Medulla oblongata (tissue), 1 donor: ENCODE data around the gene EPYC.
A peak's percentile ranks its signal among the peaks of the same experiment; 100 is the strongest.

Source experiments
- DNase-seq: peaks from one replicate; pipeline ENCODE4 v3.0.0-alpha.2; 2015; ENCODE audit errors: extremely low spot score

Gene EPYC

GRCh38 chr12:90958347-90958746 is 46.4 kb downstream of the EPYC start:
- no peak for DNase-seq

DNA sequence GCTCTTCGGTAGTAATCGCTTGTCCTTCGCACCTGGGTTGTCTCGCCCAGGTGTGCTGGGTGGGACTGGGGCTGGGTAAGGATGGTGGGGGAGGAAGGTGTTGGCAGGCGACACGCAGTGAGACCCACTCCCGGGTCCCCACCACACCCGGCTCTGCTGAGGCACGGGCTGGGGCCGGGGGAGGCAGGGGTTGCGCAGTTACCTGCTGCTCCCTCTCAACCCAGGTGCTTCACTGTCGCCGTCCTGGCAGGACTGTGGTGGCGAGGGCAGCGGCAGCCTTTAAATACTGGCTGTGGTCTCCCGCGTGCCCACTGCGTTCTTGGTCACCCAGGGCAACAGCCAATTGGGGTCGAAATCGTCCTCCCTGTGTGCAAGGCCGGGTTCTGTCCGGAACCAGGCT is 49.9 kb downstream of the EPYC start, which contains the start of gene CCER1:
Gene CCER1 (minus strand): TSS at position 256 of the 400 bp plus-strand sequence. CDS start 434 bp downstream, outside the sequence.
- DNase-seq, result no peak

DNA sequence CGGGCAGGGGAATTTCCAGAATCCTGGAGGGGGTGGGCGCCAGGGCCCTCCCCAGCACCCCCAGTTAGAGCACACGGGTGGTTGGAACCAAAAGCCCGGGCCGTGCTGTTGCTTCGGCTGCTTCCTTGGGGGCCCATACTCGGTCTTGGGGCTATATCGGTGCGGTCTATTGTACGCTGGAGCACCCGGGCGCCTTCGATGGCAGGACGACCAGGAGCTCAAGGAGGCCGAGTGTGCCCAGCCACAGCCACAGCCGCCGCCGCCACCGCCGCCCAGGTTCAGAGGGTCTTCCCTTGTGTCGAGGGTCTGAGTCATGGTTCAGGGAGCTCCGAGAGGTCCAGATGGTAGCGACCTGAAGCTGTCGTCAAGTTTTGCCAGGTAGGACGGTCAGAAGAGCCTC is 50.3 kb downstream of the EPYC start:
- DNase-seq, result no peak

GRCh38 chr12:90953956-90954421 is 50.8 kb downstream of the EPYC start:
- no peak for DNase-seq

DNA sequence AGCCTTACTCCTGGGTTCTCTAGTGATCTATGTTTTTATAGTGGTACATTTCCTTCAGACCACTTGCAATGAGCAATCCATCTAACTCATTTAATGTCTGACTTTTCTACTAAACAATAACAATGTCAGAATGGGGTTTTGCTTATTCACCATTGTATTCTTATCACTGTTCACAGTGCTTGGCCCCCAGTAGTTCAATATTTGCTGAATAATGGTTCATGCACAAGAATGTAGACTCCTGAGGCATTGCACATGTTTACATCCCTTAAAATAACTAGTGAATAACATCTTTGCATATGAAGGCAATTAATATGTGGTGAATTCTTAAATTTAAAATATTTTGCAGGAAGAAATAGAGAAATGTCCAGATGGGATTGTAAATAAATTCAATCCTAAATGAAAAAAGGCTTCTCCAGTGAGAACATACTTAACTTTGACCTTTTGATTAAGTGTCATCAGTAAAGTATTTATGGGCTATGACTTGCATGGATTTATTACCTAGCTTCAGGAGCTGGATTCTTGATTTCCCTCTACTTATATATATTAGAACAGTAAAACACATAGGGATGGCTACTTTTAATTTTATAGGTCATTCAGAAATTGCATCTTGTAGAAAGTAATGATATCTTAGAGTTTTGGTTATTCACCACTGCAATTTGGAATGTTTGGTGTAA is 53.2 kb downstream of the EPYC start:
- no peak for DNase-seq

DNA sequence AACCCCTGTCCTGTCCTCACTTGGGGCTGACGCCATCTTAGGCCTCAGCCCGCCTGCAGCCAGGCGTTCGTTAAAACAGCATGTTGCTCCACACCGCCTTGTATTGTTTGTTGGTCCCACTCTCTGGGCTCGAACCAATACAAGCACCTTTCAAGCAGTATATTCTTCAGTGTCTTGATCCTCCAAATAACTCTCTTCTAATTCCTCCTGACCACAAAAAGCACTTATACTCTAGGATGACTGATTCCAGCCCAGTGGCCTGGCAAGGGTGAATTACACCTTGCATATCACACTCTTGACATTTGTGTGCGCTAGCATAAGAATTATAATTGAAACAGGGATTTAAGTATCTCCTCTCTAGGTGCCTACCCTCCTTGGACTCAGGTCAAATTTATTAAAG is 56.9 kb downstream of the EPYC start:
- no peak for DNase-seq

GRCh38 chr12:90945070-90945649 is 59.6 kb downstream of the EPYC start:
- peak; percentile 11 for DNase-seq

DNA sequence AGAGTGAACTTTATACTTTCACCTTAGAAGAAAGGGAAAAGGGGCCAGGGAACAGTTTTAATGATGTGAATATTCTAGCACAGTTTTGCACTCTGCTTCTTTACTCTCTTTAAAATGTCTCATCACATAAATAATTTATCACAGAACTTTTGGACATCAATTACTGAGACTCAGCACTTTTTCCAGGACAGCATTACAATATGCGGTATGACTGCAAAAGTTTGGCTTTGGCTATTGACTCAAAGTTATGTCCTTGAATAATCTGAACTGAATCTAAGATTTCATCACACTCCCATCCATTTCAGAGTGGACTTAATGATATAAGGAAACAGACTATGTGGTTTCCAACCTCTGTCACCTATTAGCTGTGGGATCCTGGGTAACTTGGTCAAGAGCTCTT is 61.5 kb downstream of the EPYC start:
- DNase-seq, result no peak

DNA sequence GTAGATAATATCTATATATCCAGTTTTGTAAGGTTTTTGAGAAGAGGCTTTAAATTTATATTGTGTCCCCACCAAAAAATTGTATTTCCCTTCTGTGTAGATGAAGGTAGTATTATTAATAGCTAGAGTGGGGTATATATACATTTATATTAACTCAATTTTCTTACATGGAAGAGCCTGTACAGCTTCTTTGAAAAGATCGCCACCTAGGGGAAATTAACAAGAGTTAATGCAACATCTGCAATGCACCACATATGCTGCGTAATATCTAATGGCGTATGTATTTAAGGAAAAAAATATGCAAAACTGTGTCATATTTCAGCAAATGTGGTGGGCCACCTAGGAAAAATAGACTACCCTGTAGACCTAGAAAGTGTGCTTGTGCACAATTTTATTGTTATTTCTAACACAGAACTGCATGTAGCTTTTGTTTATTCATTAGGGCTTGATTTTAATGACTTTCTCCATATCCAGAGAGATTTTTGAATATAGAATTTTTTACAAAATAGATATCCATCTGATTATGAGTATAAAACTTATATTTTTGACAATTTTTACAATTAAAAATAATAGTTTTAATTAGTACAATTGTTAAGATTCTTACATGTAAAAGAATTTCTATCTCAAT is 63.8 kb downstream of the EPYC start:
- no peak for DNase-seq

DNA sequence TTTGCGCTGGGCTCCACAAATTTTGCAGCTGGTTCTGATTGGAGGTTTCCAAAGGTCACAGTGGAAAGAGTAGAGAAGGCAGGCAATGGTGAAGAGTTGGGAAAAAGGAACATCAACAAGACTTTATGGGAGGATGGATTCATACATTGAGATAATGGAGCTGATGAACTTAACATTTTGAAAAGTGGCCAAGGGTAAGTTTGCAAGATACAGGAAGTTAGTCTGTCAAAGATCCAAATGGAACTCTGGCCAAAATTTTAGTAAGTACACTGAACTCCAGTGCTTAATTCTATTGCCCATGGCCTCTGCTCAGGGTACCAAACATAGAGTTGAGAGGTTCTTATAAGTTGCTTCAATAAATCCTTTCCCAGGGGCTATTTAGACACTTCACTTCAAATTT is 65.4 kb downstream of the EPYC start:
- DNase-seq, result no peak

DNA sequence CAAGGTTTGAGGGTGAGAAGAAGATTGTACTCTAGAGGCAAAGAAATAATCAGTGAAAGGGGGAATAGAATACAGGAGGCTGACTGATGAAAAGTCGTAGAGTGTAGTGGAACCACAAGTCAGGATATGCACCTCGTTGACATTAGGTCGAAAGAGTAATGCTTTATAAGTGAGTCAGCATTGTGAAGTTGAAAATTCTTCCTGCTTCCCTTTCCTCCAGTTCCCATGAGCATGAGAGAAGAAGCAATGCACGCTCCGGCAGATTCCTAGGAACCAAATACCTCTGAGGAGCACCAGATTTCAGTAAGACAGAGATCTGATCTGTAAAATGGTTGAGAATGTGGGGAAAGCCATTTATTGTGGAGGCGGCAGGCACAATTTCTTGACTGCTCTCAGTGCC is 66.3 kb downstream of the EPYC start:
- DNase-seq, result no peak

DNA sequence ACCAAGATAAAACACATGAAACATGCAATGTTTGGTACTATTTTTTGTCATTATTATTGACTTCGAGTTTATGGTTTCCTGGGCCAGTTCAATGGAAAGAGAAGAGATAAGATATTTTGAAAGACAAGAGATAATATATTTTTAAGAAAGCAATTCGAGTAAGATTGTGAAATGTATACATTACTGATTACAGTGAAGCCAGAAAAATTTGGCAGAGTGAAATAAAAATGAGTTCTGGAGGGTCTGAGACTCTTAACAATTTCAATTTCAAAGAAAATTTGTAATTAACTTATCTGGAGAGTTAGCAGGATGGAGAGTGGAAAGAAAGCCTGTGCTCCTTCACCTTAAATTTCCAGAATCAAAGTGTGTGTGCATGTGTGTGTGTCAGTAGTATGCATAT is 67.1 kb downstream of the EPYC start:
- no peak for DNase-seq

DNA sequence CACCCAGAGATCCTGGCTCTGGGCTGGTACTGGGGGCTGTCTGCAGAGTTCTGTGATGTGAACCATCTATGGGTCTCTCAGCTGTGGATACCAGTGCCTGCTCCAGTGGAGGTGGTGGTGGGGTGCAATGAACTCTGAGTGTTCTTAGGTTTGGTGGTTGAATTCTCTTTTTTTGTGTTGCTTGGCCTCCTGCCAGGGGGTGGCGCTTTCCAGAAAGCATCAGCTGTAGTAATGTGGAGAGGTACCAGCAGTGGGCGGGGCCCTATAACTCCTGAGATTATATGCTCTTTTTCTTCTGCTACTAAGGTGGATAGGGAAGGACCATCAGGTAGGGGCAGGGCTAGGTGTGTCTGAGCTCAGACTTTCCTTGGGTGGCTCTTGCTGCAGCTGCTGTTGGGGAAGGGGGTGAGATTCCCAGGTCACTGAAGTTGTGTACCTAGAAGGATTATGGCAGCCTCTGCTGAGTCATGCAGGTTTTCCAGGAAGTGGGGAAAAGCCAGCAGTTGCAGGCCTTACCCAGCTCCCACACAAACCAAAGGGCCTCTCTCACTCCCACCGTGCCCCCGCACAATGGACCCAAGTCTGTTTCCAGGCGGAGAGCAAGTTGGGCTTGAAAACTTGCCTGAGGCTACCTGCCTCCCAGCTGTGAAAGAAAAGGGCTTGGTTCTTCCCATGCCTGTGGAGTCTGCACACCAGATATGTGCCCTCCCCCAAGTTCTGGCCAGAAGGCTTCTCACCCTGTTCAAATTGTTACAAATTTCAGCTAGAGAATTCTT is 68.4 kb downstream of the EPYC start:
- DNase-seq, result no peak

- DNase-seq, result no peak
Measured at GRCh38 chr12:90925562-90925961, 79.2 kb downstream of the EPYC start.

GRCh38 chr12:90924406-90924805 is 80.4 kb downstream of the EPYC start:
- no peak for DNase-seq

DNA sequence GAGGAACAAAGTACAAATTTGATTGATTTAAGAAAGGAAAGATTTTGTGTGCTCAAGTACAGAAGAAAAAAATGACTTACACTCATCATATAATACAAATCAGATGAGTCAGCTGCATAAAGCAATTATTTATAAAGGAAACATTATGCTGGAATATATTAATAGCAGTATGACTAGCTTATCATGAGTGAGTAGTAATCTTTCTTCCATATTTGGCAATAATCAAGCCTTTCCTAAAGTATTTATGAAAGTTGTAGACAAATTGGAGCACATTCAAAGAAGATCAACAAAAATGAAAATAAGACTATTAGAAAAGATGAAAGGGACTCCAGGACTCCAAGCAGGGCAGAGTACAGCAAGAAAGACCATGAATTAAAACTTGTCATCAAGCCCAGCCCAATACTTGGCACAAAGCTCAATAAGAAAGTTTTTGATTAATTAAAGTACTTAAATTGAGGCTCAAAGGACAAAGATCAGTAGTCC is 82.6 kb downstream of the EPYC start:
- DNase-seq, result no peak

DNA sequence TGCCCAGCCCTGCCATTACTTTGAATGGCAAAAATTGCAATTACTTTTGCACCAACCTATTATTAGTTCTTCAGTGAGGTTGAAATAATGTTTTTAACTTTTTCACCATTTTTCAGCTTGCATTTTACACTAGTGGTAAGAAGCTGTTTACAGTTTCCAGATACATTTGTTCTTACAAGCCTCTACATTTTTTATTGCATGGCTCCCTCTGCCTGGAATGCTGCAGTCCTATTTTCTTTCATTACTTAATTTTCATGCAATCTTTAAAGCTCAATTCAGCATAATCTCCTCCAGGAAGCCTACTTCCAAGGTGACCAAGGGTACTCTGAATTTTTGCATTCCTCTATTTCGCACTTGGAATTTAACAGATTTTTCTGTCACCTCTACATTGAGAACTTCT is 83.2 kb downstream of the EPYC start:
- no peak for DNase-seq

DNA sequence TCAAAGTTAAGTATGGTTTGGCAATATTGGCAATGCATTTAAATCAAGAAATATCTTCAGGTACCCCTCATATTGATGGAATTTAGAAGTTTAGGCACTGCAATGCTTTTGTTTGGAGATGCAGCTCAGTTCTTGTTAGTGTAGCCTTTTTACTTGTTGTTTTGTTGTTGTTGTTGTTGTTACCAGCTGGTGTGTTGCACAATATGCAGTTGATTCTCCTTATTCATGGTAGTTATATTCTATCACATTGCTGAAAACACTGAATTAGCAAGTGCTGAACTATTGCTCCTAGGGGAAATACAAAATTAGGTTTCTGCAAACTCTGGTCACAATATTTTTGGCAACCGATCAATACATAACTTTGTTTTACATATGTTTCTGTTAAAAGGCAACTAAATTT is 84.5 kb downstream of the EPYC start:
- no peak for DNase-seq

DNA sequence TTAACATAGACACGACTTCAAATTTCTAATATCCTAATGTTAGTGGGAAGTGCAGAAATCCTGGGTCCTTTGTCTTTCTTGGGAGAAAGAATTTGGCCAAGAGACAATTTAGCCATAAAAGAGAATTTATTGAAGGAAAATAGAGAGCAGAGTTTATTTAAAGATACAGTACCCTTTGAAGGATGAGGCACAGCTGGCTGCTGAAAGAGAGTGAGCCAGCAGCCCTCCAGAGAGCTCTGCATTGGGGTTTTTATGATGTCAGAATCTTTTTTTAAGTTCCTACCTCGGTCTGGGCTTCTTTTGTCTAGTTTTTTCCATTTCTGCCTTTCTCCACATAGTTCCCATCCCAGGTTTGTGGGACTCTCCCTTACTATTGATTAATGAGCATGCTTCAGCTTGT is 87.3 kb downstream of the EPYC start:
- no peak for DNase-seq

GRCh38 chr12:90916516-90916915 is 88.3 kb downstream of the EPYC start:
- DNase-seq, result no peak

DNA sequence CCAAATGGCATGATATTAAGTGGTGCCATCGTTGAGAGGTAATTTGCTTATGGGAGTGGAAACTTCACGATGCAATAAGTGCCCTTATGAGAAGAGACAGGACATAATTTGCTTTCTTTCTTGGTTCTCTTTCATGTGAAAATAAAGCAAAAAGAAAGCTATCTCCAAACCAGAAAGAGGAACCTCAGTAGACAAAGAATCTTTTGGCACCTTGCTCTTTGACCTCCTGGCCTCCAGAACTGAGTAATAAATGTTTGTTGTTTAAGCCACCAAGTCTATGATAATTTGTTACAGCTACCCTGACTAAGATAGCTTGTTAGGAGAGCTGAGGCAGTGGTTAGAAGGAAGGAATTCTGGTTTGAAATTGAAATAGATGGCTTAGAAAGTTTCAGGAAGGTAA is 89.4 kb downstream of the EPYC start:
- no peak for DNase-seq
